Activated T-cell treated with anti-CD3 and anti-CD28 coated beads for 24 hours (primary cell): ENCODE data around the gene MEIS1.

Experiments
- DNase-seq: peaks from one replicate; pipeline ENCODE4 v3.0.0-alpha.2; 2020; ENCODE audit warnings: low read depth

MEIS1 gene

GRCh38 chr2:66536290-66536673 is 101.4 kb downstream of the MEIS1 start:
- DNase-seq = no peak

- no peak for DNase-seq
Observed at GRCh38 chr2:66536997-66537396, 102.1 kb downstream of the MEIS1 start.

GRCh38 chr2:66538291-66538690 is 103.4 kb downstream of the MEIS1 start:
- DNase-seq = no peak

- DNase-seq = no peak
Observed at GRCh38 chr2:66539452-66539851, 104.5 kb downstream of the MEIS1 start.

- no peak for DNase-seq
Observed at GRCh38 chr2:66541646-66542045, 106.7 kb downstream of the MEIS1 start.

- DNase-seq = no peak
Observed at GRCh38 chr2:66543257-66543767, 108.4 kb downstream of the MEIS1 start.

- DNase-seq = no peak
Observed at GRCh38 chr2:66544258-66544657, 109.3 kb downstream of the MEIS1 start.

GRCh38 chr2:66545258-66545657 is 110.3 kb downstream of the MEIS1 start:
- no peak for DNase-seq

GRCh38 chr2:66547118-66547517 is 112.2 kb downstream of the MEIS1 start:
- no peak for DNase-seq

GRCh38 chr2:66547887-66548286 is 113.0 kb downstream of the MEIS1 start:
- no peak for DNase-seq

- DNase-seq = no peak
Observed at GRCh38 chr2:66548422-66548821, 113.5 kb downstream of the MEIS1 start.

GRCh38 chr2:66550826-66551225 is 115.9 kb downstream of the MEIS1 start:
- DNase-seq = no peak

GRCh38 chr2:66553370-66553769 is 118.4 kb downstream of the MEIS1 start:
- no peak for DNase-seq

- DNase-seq = no peak
Observed at GRCh38 chr2:66555091-66555490, 120.2 kb downstream of the MEIS1 start.

- no peak for DNase-seq
Observed at GRCh38 chr2:66555501-66556324, 120.8 kb downstream of the MEIS1 start.

GRCh38 chr2:66559672-66560071 is 124.7 kb downstream of the MEIS1 start:
- no peak for DNase-seq

- no peak for DNase-seq
Observed at GRCh38 chr2:66560683-66561082, 125.8 kb downstream of the MEIS1 start.

- no peak for DNase-seq
Observed at GRCh38 chr2:66561645-66562303, 126.8 kb downstream of the MEIS1 start.

- DNase-seq = no peak
Observed at GRCh38 chr2:66562304-66562685, 127.4 kb downstream of the MEIS1 start.

- DNase-seq = no peak
Observed at GRCh38 chr2:66563473-66563872, 128.5 kb downstream of the MEIS1 start.

GRCh38 chr2:66565291-66565690 is 130.4 kb downstream of the MEIS1 start:
- DNase-seq = no peak

- DNase-seq = no peak
Observed at GRCh38 chr2:66566726-66567399, 131.9 kb downstream of the MEIS1 start.

- DNase-seq = no peak
Observed at GRCh38 chr2:66567729-66568128, 132.8 kb downstream of the MEIS1 start.
